SJSA1 (cell line): Measurements from ENCODE around the gene CXCR3. TPM values are rescaled to one million over a fixed set of nuclear protein-coding genes. Genes with fewer than 3 reads are reported as not detected.

Experiments used
- DNase-seq, 2 experiments: peaks; one replicate each; pipeline ENCODE4 v3.0.0-alpha.2; 2015 to 2020; ENCODE audit warnings: low spot score in 2 of 2, low read depth in 1 of 2
- H3K27ac ChIP-seq: fragments of 250-450 bp; sonication (Bioruptor Pico); 2 replicates; pipeline ENCODE4 v1.5.1; 2020; ENCODE audit warnings: mild to moderate bottlenecking, moderate library complexity
- H3K27me3 ChIP-seq: fragments of 250-450 bp; sonication (Bioruptor Pico); replicated peaks from 2 replicates; pipeline ENCODE4 v1.5.1; 2020; ENCODE audit warnings: mild to moderate bottlenecking, moderate library complexity
- H3K36me3 ChIP-seq: fragments of 250-450 bp; sonication (Bioruptor Pico); 2 replicates; pipeline ENCODE4 v1.5.1; 2020; ENCODE audit warnings: mild to moderate bottlenecking
- H3K4me1 ChIP-seq: fragments of 250-450 bp; sonication (Bioruptor Pico); replicated peaks from 2 replicates; pipeline ENCODE4 v1.6.1; 2021; ENCODE audit warnings: mild to moderate bottlenecking
- H3K4me3 ChIP-seq: fragments of 250-450 bp; sonication (Bioruptor Pico); 2 replicates; pipeline ENCODE4 v1.5.1; 2020; ENCODE audit warnings: mild to moderate bottlenecking
- H3K9me3 ChIP-seq: fragments of 250-450 bp; sonication (Bioruptor Pico); replicated peaks from 2 replicates; pipeline ENCODE4 v1.5.1; 2020; ENCODE audit warnings: mild to moderate bottlenecking
- total RNA-seq: library from RNA; depleted of rRNA; stranded (reverse); fragments of >200 nt; shearing (Covaris generic); gene quantifications from 2 replicates; pipeline ENCODE4 v1.2.3, GENCODE V29; 2014

CXCR3 gene
- total RNA-seq, 1 experiment from 2014 or later = not detected

- Histone ChIP-seq H3K9me3 (no peaks in the 10 kb centered on the region), H3K27ac (no peak overlapping the region), H3K4me1 (no peaks in the 10 kb centered on the region), H3K36me3 (no peaks in the 10 kb centered on the region), H3K27me3 (no peaks in the 10 kb centered on the region), H3K4me3 (no peak overlapping the region)
- DNase-seq = no peak
These were observed 8.3 kb upstream of the CXCR3 start for GRCh38 chrX:71626576-71626975.

- DNase-seq = no peak
- Histone ChIP-seq H3K4me1 (no peaks in the 10 kb centered on the region), H3K9me3 (no peaks in the 10 kb centered on the region), H3K36me3 (no peaks in the 10 kb centered on the region), H3K4me3 (no peak overlapping the region), H3K27me3 (no peaks in the 10 kb centered on the region), H3K27ac (no peak overlapping the region)
These were observed 7.2 kb upstream of the CXCR3 start for GRCh38 chrX:71625471-71625870.

DNA sequence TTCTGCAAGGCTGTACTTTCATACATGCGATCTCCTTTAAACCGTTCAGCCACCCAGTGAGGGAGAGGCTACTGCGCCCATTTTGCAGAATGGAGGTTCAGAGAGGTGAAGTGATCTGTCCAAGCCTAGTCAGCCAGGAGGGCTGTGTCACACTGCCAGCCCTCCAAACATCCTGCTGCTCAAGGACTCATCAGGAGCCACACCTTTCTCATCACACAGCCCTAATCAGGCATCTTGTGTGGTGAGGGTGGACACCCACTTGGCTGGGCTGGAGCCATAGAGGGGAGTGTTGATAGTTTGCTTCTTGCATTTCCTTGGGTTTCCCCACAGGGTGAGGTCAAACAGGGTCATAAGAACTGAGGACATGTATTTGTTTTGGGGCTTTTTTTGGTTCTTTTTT is 5.4 kb upstream of the CXCR3 start:
- no peak for DNase-seq
- Histone ChIP-seq H3K4me3 (no peak overlapping the region), H3K27me3 (no peaks in the 10 kb centered on the region), H3K4me1 (no peaks in the 10 kb centered on the region), H3K9me3 (no peaks in the 10 kb centered on the region), H3K36me3 (no peaks in the 10 kb centered on the region), H3K27ac (no peak overlapping the region)

DNA sequence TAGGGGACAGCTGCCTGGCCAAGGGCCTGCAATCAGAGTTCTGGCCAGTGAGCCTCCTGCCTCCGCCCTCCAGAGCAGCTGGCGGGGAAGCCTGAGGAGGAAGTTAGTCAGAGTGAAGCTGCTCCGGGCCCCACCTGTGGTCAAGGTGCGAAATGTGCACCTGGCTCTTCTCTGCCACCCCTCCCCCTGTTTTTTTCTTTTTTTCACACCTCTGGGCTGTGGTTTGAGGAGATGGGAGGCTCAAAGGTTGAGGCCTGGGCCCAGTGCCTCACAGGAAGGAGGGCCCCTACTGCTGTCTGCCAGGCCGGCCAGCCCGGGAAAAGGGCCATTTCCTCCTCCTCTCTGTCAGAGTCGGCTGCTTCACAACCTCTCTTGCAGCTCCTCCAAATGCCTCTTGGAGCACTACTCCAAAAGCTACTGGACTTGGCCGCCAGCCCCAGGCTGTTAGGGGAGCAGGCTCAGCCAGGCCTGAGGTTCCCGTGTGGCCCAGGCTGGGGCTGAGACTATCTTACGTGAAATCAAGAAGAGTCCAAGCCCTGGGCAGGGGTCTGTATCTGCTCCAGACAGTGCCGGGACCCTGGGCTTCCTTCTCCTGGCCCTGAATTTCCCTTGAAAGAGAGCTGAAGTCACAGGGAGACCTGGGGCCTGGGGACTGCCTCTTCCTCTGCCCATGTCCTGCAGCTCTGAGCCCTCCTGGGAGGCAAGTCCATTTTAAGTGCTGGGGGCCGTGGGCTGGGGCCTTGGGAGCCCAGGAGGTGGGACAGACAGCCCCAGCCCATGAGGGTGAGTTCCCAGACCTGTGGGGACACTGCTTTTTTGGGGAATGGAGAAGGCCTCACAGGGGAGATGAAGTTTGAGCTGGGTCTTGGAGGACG is 4.5 kb upstream of the CXCR3 start:
- H3K4me3 ChIP-seq = no peak overlapping the region
- no peaks in the 10 kb centered on the region for H3K4me1 ChIP-seq
- no peaks in the 10 kb centered on the region for H3K36me3 ChIP-seq
- H3K27ac ChIP-seq = no peak overlapping the region
- H3K9me3 ChIP-seq = no peaks in the 10 kb centered on the region
- DNase-seq = no peak
- no peaks in the 10 kb centered on the region for H3K27me3 ChIP-seq

GRCh38 chrX:71622032-71622575 is 3.8 kb upstream of the CXCR3 start:
- H3K9me3 ChIP-seq = no peaks in the 10 kb centered on the region
- no peaks in the 10 kb centered on the region for H3K27me3 ChIP-seq
- H3K36me3 ChIP-seq = no peaks in the 10 kb centered on the region
- no peak for DNase-seq
- no peak overlapping the region for H3K4me3 ChIP-seq
- H3K4me1 ChIP-seq = no peaks in the 10 kb centered on the region
- no peak overlapping the region for H3K27ac ChIP-seq

DNA sequence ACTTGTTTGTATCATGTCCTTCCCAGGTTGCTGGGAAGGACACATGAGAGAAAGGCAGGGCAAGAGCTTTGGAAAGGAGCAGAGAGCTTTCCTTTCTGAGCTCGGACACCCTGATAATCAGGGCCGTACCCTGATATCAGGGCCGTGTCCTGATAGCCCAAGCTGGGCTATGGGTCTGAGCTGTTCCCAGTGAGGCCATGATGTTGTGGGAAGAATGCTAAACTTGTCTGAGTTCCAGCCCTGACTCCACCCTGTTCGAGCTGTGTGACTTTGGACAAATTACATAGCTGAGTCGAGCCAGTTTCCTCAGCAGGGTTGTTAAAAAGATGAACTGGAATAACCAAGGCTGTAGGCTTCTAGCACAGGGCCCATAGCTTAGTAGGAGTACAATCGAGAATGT is 3.3 kb upstream of the CXCR3 start:
- Histone ChIP-seq H3K36me3 (no peaks in the 10 kb centered on the region), H3K27ac (no peak overlapping the region), H3K4me3 (no peak overlapping the region), H3K9me3 (no peaks in the 10 kb centered on the region), H3K4me1 (no peaks in the 10 kb centered on the region), H3K27me3 (no peaks in the 10 kb centered on the region)
- DNase-seq = no peak

DNA sequence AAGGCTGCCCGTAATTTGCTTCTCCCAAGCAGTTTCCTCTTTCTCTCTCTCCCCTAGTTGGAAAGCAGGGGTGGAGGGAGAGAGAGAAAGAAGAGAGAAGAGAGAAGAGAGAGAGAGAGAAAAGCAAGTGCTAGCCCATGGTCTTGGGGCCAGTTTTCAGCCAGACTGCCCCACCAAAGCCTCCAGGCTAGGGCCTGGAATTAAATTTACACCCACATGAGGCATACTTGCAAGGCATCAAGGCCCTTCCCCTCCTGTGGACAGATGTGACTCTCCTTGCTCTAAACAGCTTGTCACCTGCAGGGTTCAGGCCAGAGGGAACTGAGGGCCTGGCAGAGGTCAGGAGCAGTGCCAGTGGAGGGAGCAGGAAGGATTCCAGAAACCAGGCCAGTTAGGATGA is 1.7 kb upstream of the CXCR3 start:
- Histone ChIP-seq H3K4me1 (no peaks in the 10 kb centered on the region), H3K4me3 (no peak overlapping the region), H3K27ac (no peak overlapping the region), H3K27me3 (no peaks in the 10 kb centered on the region), H3K36me3 (no peaks in the 10 kb centered on the region), H3K9me3 (no peaks in the 10 kb centered on the region)
- DNase-seq = no peak

GRCh38 chrX:71619193-71619592 is 882 bp upstream of the CXCR3 start:
- no peaks in the 10 kb centered on the region for H3K36me3 ChIP-seq
- DNase-seq = no peak
- no peaks in the 10 kb centered on the region for H3K27me3 ChIP-seq
- no peak overlapping the region for H3K4me3 ChIP-seq
- no peaks in the 10 kb centered on the region for H3K9me3 ChIP-seq
- H3K4me1 ChIP-seq = no peaks in the 10 kb centered on the region
- H3K27ac ChIP-seq = no peak overlapping the region

GRCh38 chrX:71618787-71619186 is 476 bp upstream of the CXCR3 start:
- DNase-seq = no peak
- Histone ChIP-seq H3K27me3 (no peaks in the 10 kb centered on the region), H3K27ac (no peak overlapping the region), H3K9me3 (no peaks in the 10 kb centered on the region), H3K36me3 (no peaks in the 10 kb centered on the region), H3K4me1 (no peaks in the 10 kb centered on the region), H3K4me3 (no peak overlapping the region)

DNA sequence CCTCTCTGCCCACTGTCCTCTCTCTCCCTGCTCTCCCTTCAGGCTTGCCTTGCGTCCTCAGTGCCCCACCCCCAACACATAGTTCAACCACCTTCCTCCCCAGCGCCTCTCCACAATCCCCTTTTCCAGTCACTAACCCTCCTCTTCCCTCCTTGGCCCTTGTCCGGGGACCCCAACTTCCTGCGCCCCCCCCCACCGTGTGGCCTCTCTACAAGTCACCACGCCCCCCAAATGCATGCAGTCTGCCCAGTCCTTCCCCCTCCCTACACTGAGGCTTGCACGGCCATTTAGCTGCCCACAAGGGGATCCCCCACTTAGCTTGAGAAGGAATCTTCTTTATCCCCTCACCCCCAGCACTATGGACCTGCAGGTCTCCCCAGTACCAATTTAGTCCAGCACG is 569 bp downstream of the CXCR3 start:
- Histone ChIP-seq H3K4me1 (no peaks in the 10 kb centered on the region), H3K27me3 (no peaks in the 10 kb centered on the region), H3K36me3 (no peaks in the 10 kb centered on the region), H3K4me3 (no peak overlapping the region), H3K27ac (no peak overlapping the region), H3K9me3 (no peaks in the 10 kb centered on the region)
- no peak for DNase-seq

DNA sequence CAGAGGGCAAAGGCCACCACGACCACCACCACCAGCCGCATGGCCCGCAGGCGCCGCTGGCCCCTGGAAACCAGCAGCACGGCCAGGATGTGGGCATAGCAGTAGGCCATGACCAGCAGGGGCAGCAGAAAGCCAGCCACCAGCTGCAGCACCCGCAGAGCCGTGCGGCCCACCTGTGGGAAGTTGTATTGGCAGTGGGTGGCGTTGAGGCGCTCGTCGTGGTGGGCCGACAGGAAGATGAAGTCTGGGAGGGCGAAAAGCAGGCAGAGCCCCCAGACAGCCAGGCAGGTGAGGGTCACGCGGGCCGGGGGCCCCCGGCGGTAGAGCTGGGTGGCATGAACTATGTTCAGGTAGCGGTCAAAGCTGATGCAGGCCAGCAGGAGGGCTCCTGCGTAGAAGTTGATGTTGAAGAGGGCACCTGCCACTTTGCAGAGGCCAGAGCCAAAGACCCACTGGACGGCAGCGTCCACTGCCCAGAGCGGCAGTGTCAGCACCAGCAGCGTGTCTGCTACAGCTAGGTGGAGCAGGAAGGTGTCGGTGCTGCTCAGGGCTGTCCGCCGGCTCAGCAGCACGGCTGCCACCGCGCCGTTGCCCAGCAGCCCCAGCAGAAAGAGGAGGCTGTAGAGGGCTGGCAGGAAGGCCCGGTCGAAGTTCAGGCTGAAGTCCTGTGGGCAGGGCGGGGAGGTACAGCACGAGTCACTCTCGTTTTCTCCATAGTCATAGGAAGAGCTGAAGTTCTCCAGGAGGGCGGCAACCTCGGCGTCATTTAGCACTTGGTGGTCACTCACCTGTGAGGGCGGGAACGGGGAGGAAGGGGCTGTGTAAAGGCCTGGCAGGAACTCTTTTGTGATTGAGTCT is 1.4 kb downstream of the CXCR3 start:
- H3K4me3 ChIP-seq = no peak overlapping the region
- H3K9me3 ChIP-seq = no peaks in the 10 kb centered on the region
- H3K4me1 ChIP-seq = no peaks in the 10 kb centered on the region
- DNase-seq = no peak
- H3K36me3 ChIP-seq = no peaks in the 10 kb centered on the region
- H3K27me3 ChIP-seq = no peaks in the 10 kb centered on the region
- no peak overlapping the region for H3K27ac ChIP-seq

DNA sequence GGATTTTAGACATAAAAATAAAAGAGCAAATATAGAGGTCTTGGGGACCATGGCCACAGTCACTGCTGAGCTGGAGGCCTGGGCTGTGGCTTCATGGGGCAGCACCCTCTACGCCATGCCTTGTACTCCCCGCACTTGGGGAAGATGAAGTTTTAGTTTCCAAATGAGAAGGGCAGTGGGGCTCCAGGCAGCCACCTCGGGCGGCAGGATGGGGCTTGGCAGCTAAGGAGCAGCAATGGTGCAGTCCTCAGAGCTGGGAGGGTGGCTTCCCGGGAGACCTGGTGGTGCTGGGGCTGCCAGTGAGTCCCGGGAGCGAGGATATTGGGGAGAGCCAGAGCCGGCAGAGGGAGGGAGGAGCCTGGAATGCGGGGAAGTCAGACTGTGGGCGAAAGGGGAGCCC is 2.4 kb downstream of the CXCR3 start:
- Histone ChIP-seq H3K4me3 (no peak overlapping the region), H3K27ac (no peak overlapping the region), H3K36me3 (no peaks in the 10 kb centered on the region), H3K4me1 (no peaks in the 10 kb centered on the region), H3K9me3 (no peaks in the 10 kb centered on the region), H3K27me3 (no peaks in the 10 kb centered on the region)
- no peak for DNase-seq

DNA sequence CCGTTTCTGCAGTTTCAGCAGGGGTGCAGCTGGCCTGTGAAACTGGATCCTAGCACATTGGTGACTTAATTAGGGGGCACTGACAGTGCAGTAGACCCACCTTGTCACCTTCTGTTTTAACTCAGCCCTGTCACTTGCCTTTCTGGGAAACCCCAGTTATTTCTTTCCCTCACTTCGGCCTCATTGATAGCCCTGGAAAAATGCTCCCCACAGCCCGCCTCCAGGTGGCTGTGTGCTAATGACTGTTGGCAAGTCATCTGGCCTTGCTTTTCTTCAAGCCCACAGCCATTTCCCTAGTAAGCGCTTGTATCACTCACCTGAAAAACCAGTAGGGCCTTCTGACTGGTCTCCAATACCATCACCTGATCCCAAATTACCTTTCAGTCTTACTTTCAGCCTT is 3.3 kb downstream of the CXCR3 start:
- Histone ChIP-seq H3K4me1 (no peaks in the 10 kb centered on the region), H3K36me3 (no peaks in the 10 kb centered on the region), H3K27me3 (no peaks in the 10 kb centered on the region), H3K4me3 (no peak overlapping the region), H3K27ac (no peak overlapping the region), H3K9me3 (no peaks in the 10 kb centered on the region)
- no peak for DNase-seq

DNA sequence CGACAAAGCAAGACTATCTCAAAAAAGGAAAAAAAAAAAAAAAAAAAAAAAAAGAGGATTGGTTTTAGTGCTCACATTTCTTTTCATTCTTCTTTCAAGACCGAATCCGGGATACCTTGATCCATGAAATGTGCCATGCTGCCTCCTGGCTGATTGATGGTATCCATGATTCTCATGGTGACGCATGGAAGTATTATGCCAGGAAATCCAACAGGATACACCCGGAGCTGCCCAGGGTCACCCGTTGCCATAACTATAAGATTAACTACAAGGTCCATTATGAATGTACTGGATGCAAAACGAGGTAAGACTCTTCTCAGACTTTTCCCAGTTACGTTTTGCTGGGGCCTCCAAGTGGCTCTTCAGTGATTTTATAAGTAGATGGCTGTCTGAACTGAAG is 6.1 kb downstream of the CXCR3 start:
- Histone ChIP-seq H3K36me3 (0 out of 2 replicates have a peak, but pooled peaks cover 4% of the 10 kb centered on the region), H3K27me3 (no peaks in the 10 kb centered on the region), H3K4me1 (no peaks in the 10 kb centered on the region), H3K4me3 (no peak overlapping the region), H3K27ac (no peak overlapping the region), H3K9me3 (no peaks in the 10 kb centered on the region)
- no peak for DNase-seq
